Keratinocyte (primary cell): ENCODE results near the gene CDRT4. TPM values are rescaled to one million over a fixed set of nuclear protein-coding genes. Genes with fewer than 3 reads are reported as not detected.

Experiments
- DNase-seq: peaks from one replicate; pipeline ENCODE4 v3.0.0-alpha.2; 2011; ENCODE audit warnings: low read depth, missing footprints, low spot score
- FAIRE-seq: peaks from 2 replicates; lab custom pipeline; 2011; peaks lifted over from hg19 to GRCh38; lab: Jason Lieb, UNC
- H2AFZ ChIP-seq: 2 replicates; pipeline ENCODE4 v1.6.0; 2012; ENCODE audit warnings: low read length, control low read depth, inconsistent platforms; ENCODE audit not compliant: control insufficient read depth
- H3K27ac ChIP-seq: 2 replicates; pipeline ENCODE4 v1.5.1; 2011; ENCODE audit warnings: low read length; ENCODE audit not compliant: control insufficient read depth, insufficient read depth
- H3K27me3 ChIP-seq: 3 replicates; pipeline ENCODE4 v1.6.0; 2011; ENCODE audit warnings: low read length; ENCODE audit not compliant: control insufficient read depth, insufficient read depth; ENCODE audit errors: extremely low read depth
- H3K36me3 ChIP-seq, 2 experiments: 2 replicates in 1 of 2; 3 replicates in 1 of 2; pipeline ENCODE4 v1.5.1; 2011; ENCODE audit warnings: low read length in 2 of 2, mild to moderate bottlenecking in 1 of 2; ENCODE audit not compliant: control insufficient read depth in 2 of 2, insufficient read depth in 2 of 2; ENCODE audit errors: extremely low read depth in 1 of 2
- H3K4me1 ChIP-seq: 3 replicates; pipeline ENCODE4 v1.5.1; 2011; ENCODE audit warnings: low read length; ENCODE audit not compliant: control insufficient read depth, insufficient read depth; ENCODE audit errors: extremely low read depth
- H3K4me2 ChIP-seq: 3 replicates; pipeline ENCODE4 v1.6.0; 2011; ENCODE audit warnings: low read depth, low read length; ENCODE audit not compliant: control insufficient read depth, insufficient read depth; ENCODE audit errors: extremely low read depth
- H3K4me3 ChIP-seq, 3 experiments: fragments of 200-600 bp in 1 of 3; sonication (generic) in 1 of 3; 2 replicates in 2 of 3; 3 replicates in 1 of 3; pipeline ENCODE4 v1.5.1; 2011 to 2016; ENCODE audit warnings: low read length in 3 of 3, mild to moderate bottlenecking in 3 of 3, control low read depth in 2 of 3, inconsistent platforms in 1 of 3, low read depth in 1 of 3, mixed read lengths in 1 of 3, mixed run types in 1 of 3, moderate library complexity in 1 of 3; ENCODE audit not compliant: control insufficient read depth in 2 of 3, insufficient read depth in 2 of 3; ENCODE audit errors: extremely low read depth in 1 of 3
- H3K79me2 ChIP-seq: 2 replicates; pipeline ENCODE4 v1.6.0; 2012; ENCODE audit warnings: low read length; ENCODE audit not compliant: control insufficient read depth, insufficient read depth
- H3K9ac ChIP-seq: 3 replicates; pipeline ENCODE4 v1.6.0; 2011; ENCODE audit warnings: low read length; ENCODE audit not compliant: control insufficient read depth, insufficient read depth; ENCODE audit errors: extremely low read depth
- H3K9me1 ChIP-seq: 3 replicates; pipeline ENCODE4 v1.6.0; 2011; ENCODE audit warnings: low read length; ENCODE audit not compliant: control insufficient read depth, insufficient read depth; ENCODE audit errors: extremely low read depth
- H3K9me3 ChIP-seq: 2 replicates; pipeline ENCODE4 v1.5.1; 2012; ENCODE audit warnings: low read depth, low read length; ENCODE audit not compliant: control insufficient read depth
- H4K20me1 ChIP-seq: 3 replicates; pipeline ENCODE4 v1.6.0; 2011; ENCODE audit warnings: low read length; ENCODE audit not compliant: control insufficient read depth, insufficient read depth; ENCODE audit errors: extremely low read depth
- EZH2 ChIP-seq: IDR thresholded peaks from one replicate; pipeline ENCODE4 v1.6.1; 2012; ENCODE audit warnings: inconsistent platforms, mild to moderate bottlenecking, low read length, moderate library complexity
- dilution Hi-C: fragments of 300-500 bp; cut with MboI; formaldehyde crosslinking; loops from one replicate; pipeline ENCODE4 v1.7.0; 2020; ENCODE audit warnings: low sequenced_read_pairs; ENCODE audit not compliant: extremely low pct_ligation_motif_present
- polyA minus RNA-seq, 3 experiments: library from RNA; depleted of rRNA, polyadenylated mRNA; stranded (reverse); fragments of >200 nt; gene quantifications; 1 replicate in 1 of 3; 2 replicates in 1 of 3; 3 replicates in 1 of 3; pipeline ENCODE4 v1.2.3, GENCODE V29; 2011
- polyA plus RNA-seq, 5 experiments: library from polyadenylated mRNA; depleted of rRNA in 3 of 5; stranded (reverse) in 3 of 5; stranded (forward) in 1 of 5; unstranded in 1 of 5; fragments of >200 nt; gene quantifications; 1 replicate in 1 of 5; 2 replicates in 3 of 5; 3 replicates in 1 of 5; pipeline versions ENCODE4 v1.2.1 to v1.2.3, GENCODE V29; 2011 to 2012; ENCODE audit warnings: missing spikeins in 2 of 5, low read depth in 1 of 5, low replicate concordance in 1 of 5
- TF ChIP-seq, protein P1 (sequence below), 3 experiments: IDR thresholded peaks in 1 of 3; conservative IDR thresholded peaks in 1 of 3; optimal IDR thresholded peaks in 1 of 3; 2 replicates in 2 of 3; 3 replicates in 1 of 3; pipeline versions ENCODE3 to v1.5.1; 2011; ENCODE audit warnings: low read length in 3 of 3, mild to moderate bottlenecking in 3 of 3, moderate library complexity in 2 of 3, control low read depth in 1 of 3, inconsistent platforms in 1 of 3; ENCODE audit not compliant: insufficient read depth in 2 of 3; ENCODE audit errors: extremely low read depth in 1 of 3

The CDRT4 gene
- polyA plus RNA-seq (0.79 to 1.2 TPM (median 0.93 TPM) in 3 replicates), polyA minus RNA-seq (2.7 to 8.2 TPM in 2 of 3 replicates, not detected in the other)
- 2.2 TPM for polyA plus RNA-seq (2011; ENCODE audit: low read depth)
- polyA plus RNA-seq (2011; cell fraction: cytosol; rRNA removed): 0.18 TPM in 1 of 2 replicates, not detected in the other
- polyA plus RNA-seq (2011; cell fraction: nucleus; rRNA removed): 5.2 and 11.0 TPM in 2 replicates
- polyA plus RNA-seq (2012; ENCODE audit: low replicate concordance): 0.31 TPM in 1 of 2 replicates, not detected in the other
- polyA minus RNA-seq (2011; cell fraction: cytosol; rRNA and poly(A)+ RNA removed): not detected
- 2.6 and 5.0 TPM in 2 replicates for polyA minus RNA-seq (2011; cell fraction: nucleus; rRNA and poly(A)+ RNA removed)

DNA sequence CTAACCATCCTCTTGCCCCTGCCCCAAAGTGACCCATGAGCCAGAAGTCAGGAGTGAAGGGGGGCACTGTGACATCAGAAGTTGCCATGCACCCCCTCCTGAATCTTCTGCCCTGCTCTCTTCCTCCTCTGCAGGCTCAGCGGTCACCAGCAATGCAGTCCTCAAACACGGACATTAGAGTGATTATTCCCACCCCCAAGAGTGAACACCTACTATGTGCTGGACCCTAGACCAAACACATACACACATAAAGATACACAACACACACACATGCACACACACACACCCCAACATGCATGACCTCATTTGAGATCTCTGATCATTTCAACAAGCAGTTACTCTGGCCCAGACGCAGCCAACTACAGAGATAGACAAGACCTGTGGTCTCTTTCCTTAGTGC, at the start of gene CDRT4:
Gene CDRT4 (minus strand): TSS at position 30 of the 400 bp plus-strand sequence. CDS start 27,383 bp downstream, outside the sequence.
- Histone ChIP-seq H3K9ac (no peak within 1 kb of the TSS), H3K4me1 (no peaks in the 10 kb centered on the region), H4K20me1 (no peaks in the 10 kb centered on the region), H3K27me3 (no peaks in the 10 kb centered on the region), H3K27ac (no peak within 1 kb of the TSS), H3K79me2 (no peaks in the 10 kb centered on the region), H2AFZ (no peak within 1 kb of the TSS), H3K4me3 (no peak within 1 kb of the TSS), H3K9me1 (no peaks in the 10 kb centered on the region), H3K9me3 (no peaks in the 10 kb centered on the region), H3K36me3 (no peaks in the 10 kb centered on the region), H3K4me2 (no peak within 1 kb of the TSS)
- dilution Hi-C loops: no loop called here
- no peak for DNase-seq
- TF ChIP-seq, protein P1, sequence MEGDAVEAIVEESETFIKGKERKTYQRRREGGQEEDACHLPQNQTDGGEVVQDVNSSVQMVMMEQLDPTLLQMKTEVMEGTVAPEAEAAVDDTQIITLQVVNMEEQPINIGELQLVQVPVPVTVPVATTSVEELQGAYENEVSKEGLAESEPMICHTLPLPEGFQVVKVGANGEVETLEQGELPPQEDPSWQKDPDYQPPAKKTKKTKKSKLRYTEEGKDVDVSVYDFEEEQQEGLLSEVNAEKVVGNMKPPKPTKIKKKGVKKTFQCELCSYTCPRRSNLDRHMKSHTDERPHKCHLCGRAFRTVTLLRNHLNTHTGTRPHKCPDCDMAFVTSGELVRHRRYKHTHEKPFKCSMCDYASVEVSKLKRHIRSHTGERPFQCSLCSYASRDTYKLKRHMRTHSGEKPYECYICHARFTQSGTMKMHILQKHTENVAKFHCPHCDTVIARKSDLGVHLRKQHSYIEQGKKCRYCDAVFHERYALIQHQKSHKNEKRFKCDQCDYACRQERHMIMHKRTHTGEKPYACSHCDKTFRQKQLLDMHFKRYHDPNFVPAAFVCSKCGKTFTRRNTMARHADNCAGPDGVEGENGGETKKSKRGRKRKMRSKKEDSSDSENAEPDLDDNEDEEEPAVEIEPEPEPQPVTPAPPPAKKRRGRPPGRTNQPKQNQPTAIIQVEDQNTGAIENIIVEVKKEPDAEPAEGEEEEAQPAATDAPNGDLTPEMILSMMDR (optimal IDR thresholded peaks at IDR 0.05 in 1 of 3, IDR thresholded peaks at IDR 0.05 in 1 of 3, conservative IDR thresholded peaks at IDR 0.05 in 1 of 3; ENCODE audit: extremely low read depth in 1 of 3, insufficient read depth in 2 of 3, low read length in 3 of 3): no peak
- no peak for TF ChIP-seq EZH2
- no peak for FAIRE-seq

DNA sequence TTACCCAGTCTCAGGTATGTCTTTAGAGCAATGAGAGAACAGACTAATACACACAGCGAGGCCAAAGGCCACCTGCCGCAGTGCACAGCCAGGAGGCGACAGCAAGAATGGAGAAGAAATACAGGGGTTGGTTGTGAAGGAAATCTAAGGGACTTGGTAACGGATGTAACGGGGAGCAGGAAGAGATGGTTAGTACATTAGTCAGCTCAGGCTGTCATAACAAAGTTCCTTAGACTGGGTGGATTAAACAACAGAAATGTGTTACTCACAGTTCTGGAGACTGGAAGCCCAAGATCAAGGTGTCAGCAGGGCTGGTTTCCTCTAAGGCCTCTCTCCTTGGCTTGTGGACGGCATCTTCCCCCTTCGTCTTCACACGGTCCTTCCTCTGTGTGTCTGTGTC, 48.7 kb upstream of the CDRT4 start:
- dilution Hi-C loops: no loop called here
- peaks cover 6% of the 10 kb centered on the region for H3K9me3 ChIP-seq
- FAIRE-seq: no peak
- no peaks in the 10 kb centered on the region for H3K9me1 ChIP-seq
- no peak for TF ChIP-seq EZH2
- TF ChIP-seq, protein P1 (optimal IDR thresholded peaks at IDR 0.05 in 1 of 3, IDR thresholded peaks at IDR 0.05 in 1 of 3, conservative IDR thresholded peaks at IDR 0.05 in 1 of 3; ENCODE audit: extremely low read depth in 1 of 3, insufficient read depth in 2 of 3, low read length in 3 of 3): no peak
- no peak overlapping the region for H3K4me2 ChIP-seq
- no peak overlapping the region for H3K9ac ChIP-seq
- H3K4me3 ChIP-seq: no peak overlapping the region
- no peaks in the 10 kb centered on the region for H3K27me3 ChIP-seq
- no peak overlapping the region for H2AFZ ChIP-seq
- no peaks in the 10 kb centered on the region for H3K4me1 ChIP-seq
- no peak overlapping the region for H3K27ac ChIP-seq
- no peaks in the 10 kb centered on the region for H4K20me1 ChIP-seq
- DNase-seq: no peak
- no peaks in the 10 kb centered on the region for H3K79me2 ChIP-seq
- H3K36me3 ChIP-seq: peaks cover 2% of the 10 kb centered on the region in 2 experiments
